HG03039 (cell line): Measurements from ENCODE around the gene TMEM245.

ENCODE experiments used
- ATAC-seq: cut with Tn5 transposase; IDR thresholded peaks from one replicate; pipeline ENCODE4 v1.9.1; 2021; ENCODE audit warnings: mild to moderate bottlenecking, moderate library complexity; ENCODE audit not compliant: unreplicated experiment

TMEM245 gene

GRCh38 chr9:109031241-109031640, 88.5 kb downstream of the TMEM245 start:
- no peak for ATAC-seq

GRCh38 chr9:109030426-109030825, 89.3 kb downstream of the TMEM245 start:
- no peak for ATAC-seq

- ATAC-seq: no peak
Observed at GRCh38 chr9:109028457-109028856, 91.3 kb downstream of the TMEM245 start.

GRCh38 chr9:109027176-109027575, 92.6 kb downstream of the TMEM245 start:
- no peak for ATAC-seq

GRCh38 chr9:109026306-109026705, 93.4 kb downstream of the TMEM245 start:
- no peak for ATAC-seq

- ATAC-seq: no peak
Observed at GRCh38 chr9:109022873-109023272, 96.9 kb downstream of the TMEM245 start.

GRCh38 chr9:109020581-109021511, 98.9 kb downstream of the TMEM245 start:
- ATAC-seq: no peak

GRCh38 chr9:109020113-109020512, 99.6 kb downstream of the TMEM245 start:
- ATAC-seq: no peak

GRCh38 chr9:109019420-109019819, 100.3 kb downstream of the TMEM245 start:
- ATAC-seq: no peak

GRCh38 chr9:109017493-109017892, 102.3 kb downstream of the TMEM245 start:
- ATAC-seq: peak; percentile 27

- no peak for ATAC-seq
Observed at GRCh38 chr9:109017061-109017460, 102.7 kb downstream of the TMEM245 start.

GRCh38 chr9:109016132-109016531, 103.6 kb downstream of the TMEM245 start:
- ATAC-seq: no peak

- no peak for ATAC-seq
Observed at GRCh38 chr9:109014608-109015280, 105.0 kb downstream of the TMEM245 start.

GRCh38 chr9:109013679-109014607, 105.8 kb downstream of the TMEM245 start:
- ATAC-seq: no peak

GRCh38 chr9:109012876-109013678, 106.7 kb downstream of the TMEM245 start, which contains the start of gene CTNNAL1:
Gene CTNNAL1, minus strand, starts transcription at chr9:109013499. Its CDS starts 57 bp downstream, at chr9:109013442.
- ATAC-seq: peak; percentile 70

- ATAC-seq: peak; percentile 29
Observed at GRCh38 chr9:109012009-109012875, 107.5 kb downstream of the TMEM245 start.

- ATAC-seq: no peak
Observed at GRCh38 chr9:109011231-109011671, 108.5 kb downstream of the TMEM245 start.

- ATAC-seq: peak; percentile 28
Observed at GRCh38 chr9:109010746-109011145, 109.0 kb downstream of the TMEM245 start.

GRCh38 chr9:109005678-109006077, 114.1 kb downstream of the TMEM245 start:
- no peak for ATAC-seq
